GM23248 (cell line): ENCODE measurements around the gene MME.

Experiments used
- EZH2 ChIP-seq: fragments of 200-600 bp; sonication (generic); IDR thresholded peaks from 2 replicates; pipeline ENCODE4 v1.6.1; 2018; ENCODE audit warnings: antibody characterized with exemption, mild to moderate bottlenecking; ENCODE audit not compliant: insufficient read depth, poor library complexity, severe bottlenecking
- EZH2phosphoT487 ChIP-seq: fragments of 200-600 bp; sonication (generic); IDR thresholded peaks from 2 replicates; pipeline ENCODE4 v1.6.1; 2018; ENCODE audit warnings: antibody characterized with exemption, moderate library complexity, mild to moderate bottlenecking, low read depth; ENCODE audit not compliant: insufficient read depth

DNA sequence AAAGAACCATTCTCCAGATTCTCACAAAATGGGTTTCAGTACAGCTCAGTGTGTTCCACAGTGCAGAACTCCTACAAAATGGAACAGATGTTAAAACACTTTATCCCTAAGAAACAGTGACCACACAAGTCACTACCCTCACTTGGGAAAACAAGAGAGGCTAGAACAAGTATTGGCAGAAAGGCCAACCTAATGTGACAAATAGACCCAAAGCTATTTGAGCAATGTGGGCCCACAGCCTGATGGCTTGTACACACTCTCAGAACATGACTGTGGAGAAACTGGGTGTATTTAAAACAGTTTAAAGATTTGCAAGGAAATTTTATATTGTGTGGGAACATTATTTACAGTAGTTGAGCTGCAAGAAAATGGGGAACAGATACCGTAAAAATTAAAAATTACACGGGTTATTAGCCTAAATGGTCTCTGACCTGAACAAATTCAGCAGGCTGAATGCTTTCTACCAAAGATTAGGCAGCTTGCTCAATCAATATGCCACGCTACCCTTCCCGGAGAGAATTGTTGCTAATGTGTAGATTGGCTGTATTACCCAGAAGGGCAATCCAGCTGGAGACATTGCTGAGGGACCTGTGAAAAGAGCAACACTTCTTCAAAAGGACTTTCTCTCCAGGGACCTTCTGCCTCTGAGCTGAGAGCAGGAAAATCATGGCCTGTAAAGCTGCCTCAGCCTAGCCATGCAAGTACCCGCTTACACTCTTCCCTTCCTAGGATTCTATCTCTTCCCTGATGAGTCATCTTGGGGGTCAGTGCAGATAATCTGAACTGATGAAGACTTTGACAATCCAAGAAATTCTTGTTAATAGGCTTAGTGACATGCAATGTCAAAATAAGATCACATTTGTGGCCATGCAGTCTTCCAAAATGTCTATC lies 116.3 kb downstream of the MME start:
- no peak for TF ChIP-seq EZH2phosphoT487
- no peak for TF ChIP-seq EZH2
